ENCODE measurements around the gene KLF1. TPM values are rescaled to one million over a fixed set of nuclear protein-coding genes. Genes with fewer than 3 reads are reported as not detected.

Gene KLF1
- total RNA-seq, 1 experiment from 2014 or later, result 0.10 TPM

GRCh38 chr19:12864143-12864542 is 22.9 kb downstream of the KLF1 start:
- in situ Hi-C loops (cut with HindIII; ENCODE audit: low pct_unique_long_range_greater_than_20kb, low sequenced_read_pairs) (no loop called here), intact Hi-C loops (cut with micrococcal nuclease; ENCODE audit: unreplicated experiment) (no loop called here)
- CTCF ChIA-PET, result interaction anchor here (1.2 kb wide), 1 partner anchor 16 kb away, joined by 3 read pairs; no protein-coding TSS in a partner anchor
- no peak overlapping the region for H3K27ac ChIP-seq (ENCODE audit: low read length)
- no peaks in the 10 kb centered on the region for H3K36me3 ChIP-seq (ENCODE audit: control insufficient read depth, insufficient read depth, low read length)
- H3K9me3 ChIP-seq (ENCODE audit: control insufficient read depth, insufficient read depth, low read depth, low read length), result no peaks in the 10 kb centered on the region
- POLR2A ChIA-PET, result no interaction called here
- DNase-seq (ENCODE audit: low read depth, low spot score) (no peak), ATAC-seq (no peak)
- no peaks in the 10 kb centered on the region for H3K4me1 ChIP-seq (ENCODE audit: control insufficient read depth, insufficient read depth, low read length)
- TF ChIP-seq CTCF (IDR thresholded peaks at IDR 0.05), result no peak
- no peak for TF ChIP-seq SIN3A (IDR thresholded peaks at IDR 0.05; ENCODE audit: borderline replicate concordance, insufficient read depth, low read depth, low read length)
- TF ChIP-seq, protein P1, sequence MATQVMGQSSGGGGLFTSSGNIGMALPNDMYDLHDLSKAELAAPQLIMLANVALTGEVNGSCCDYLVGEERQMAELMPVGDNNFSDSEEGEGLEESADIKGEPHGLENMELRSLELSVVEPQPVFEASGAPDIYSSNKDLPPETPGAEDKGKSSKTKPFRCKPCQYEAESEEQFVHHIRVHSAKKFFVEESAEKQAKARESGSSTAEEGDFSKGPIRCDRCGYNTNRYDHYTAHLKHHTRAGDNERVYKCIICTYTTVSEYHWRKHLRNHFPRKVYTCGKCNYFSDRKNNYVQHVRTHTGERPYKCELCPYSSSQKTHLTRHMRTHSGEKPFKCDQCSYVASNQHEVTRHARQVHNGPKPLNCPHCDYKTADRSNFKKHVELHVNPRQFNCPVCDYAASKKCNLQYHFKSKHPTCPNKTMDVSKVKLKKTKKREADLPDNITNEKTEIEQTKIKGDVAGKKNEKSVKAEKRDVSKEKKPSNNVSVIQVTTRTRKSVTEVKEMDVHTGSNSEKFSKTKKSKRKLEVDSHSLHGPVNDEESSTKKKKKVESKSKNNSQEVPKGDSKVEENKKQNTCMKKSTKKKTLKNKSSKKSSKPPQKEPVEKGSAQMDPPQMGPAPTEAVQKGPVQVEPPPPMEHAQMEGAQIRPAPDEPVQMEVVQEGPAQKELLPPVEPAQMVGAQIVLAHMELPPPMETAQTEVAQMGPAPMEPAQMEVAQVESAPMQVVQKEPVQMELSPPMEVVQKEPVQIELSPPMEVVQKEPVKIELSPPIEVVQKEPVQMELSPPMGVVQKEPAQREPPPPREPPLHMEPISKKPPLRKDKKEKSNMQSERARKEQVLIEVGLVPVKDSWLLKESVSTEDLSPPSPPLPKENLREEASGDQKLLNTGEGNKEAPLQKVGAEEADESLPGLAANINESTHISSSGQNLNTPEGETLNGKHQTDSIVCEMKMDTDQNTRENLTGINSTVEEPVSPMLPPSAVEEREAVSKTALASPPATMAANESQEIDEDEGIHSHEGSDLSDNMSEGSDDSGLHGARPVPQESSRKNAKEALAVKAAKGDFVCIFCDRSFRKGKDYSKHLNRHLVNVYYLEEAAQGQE (IDR thresholded peaks at IDR 0.05; ENCODE audit: insufficient read depth in 1 of 2, low read depth in 2 of 2, low read length in 1 of 2), result no peak
- no peak for TF ChIP-seq TCF7L2 (IDR thresholded peaks at IDR 0.05; ENCODE audit: low read depth, low read length)
- no peak for TF ChIP-seq POLR2AphosphoS5 (IDR thresholded peaks at IDR 0.05; ENCODE audit: low read depth, low read length)
- no TSS peak for BruUV-seq (replicated peaks)
- no peaks in the 10 kb centered on the region for H3K27me3 ChIP-seq (ENCODE audit: control insufficient read depth, insufficient read depth, low read length)
- H3K4me3 ChIP-seq (ENCODE audit: low read depth in 2 of 2, low read length in 2 of 2), result no peak overlapping the region

DNA sequence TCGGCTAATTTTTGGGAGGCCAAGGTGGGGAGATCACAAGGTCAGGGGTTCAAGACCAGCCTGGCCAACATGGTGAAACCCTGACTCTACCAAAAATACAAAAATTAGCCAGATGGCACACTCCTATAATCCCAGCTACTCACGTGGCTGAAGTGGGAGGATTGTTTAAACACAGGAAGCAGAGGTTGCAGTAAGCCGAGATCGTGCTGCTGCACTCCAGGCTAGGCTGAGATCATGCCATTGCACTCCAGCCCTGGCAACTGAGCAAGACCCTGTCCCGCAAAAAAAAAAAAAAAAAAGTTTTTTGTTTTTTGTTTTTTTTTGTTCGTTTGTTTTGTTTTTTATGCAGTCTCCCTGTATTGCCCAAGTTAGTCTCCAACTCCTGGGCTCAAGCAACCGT is 27.5 kb downstream of the KLF1 start:
- in situ Hi-C loops (cut with HindIII; ENCODE audit: low pct_unique_long_range_greater_than_20kb, low sequenced_read_pairs), result no loop called here
- POLR2A ChIA-PET, result no interaction called here
- TF ChIP-seq SIN3A (IDR thresholded peaks at IDR 0.05; ENCODE audit: borderline replicate concordance, insufficient read depth, low read depth, low read length), result no peak
- TF ChIP-seq POLR2AphosphoS5 (IDR thresholded peaks at IDR 0.05; ENCODE audit: low read depth, low read length), result no peak
- TF ChIP-seq CTCF (IDR thresholded peaks at IDR 0.05), result no peak
- no peak for TF ChIP-seq TCF7L2 (IDR thresholded peaks at IDR 0.05; ENCODE audit: low read depth, low read length)
- TF ChIP-seq, protein P1 (IDR thresholded peaks at IDR 0.05; ENCODE audit: insufficient read depth in 1 of 2, low read depth in 2 of 2, low read length in 1 of 2), result no peak
- Histone ChIP-seq H3K4me3 (ENCODE audit: low read depth in 2 of 2, low read length in 2 of 2) (no peak overlapping the region), H3K4me1 (ENCODE audit: control insufficient read depth, insufficient read depth, low read length) (no peaks in the 10 kb centered on the region), H3K9me3 (ENCODE audit: control insufficient read depth, insufficient read depth, low read depth, low read length) (no peaks in the 10 kb centered on the region), H3K27me3 (ENCODE audit: control insufficient read depth, insufficient read depth, low read length) (no peaks in the 10 kb centered on the region), H3K27ac (ENCODE audit: low read length) (no peak overlapping the region), H3K36me3 (ENCODE audit: control insufficient read depth, insufficient read depth, low read length) (no peaks in the 10 kb centered on the region)
- CTCF ChIA-PET, result no interaction called here
- intact Hi-C loops (cut with micrococcal nuclease; ENCODE audit: unreplicated experiment), result no loop called here
- no TSS peak for BruUV-seq (replicated peaks)
- DNase-seq (ENCODE audit: low read depth, low spot score), result no peak
- ATAC-seq, result no peak

Measured in Panc1 (cell line).